K562 (cell line): ENCODE results near the gene RPS8. TPM values are rescaled to one million over a fixed set of nuclear protein-coding genes. Genes with fewer than 3 reads are reported as not detected.

Source experiments
- CEBPB ChIP-seq: fragments of 450-650 bp; IDR thresholded peaks from 2 replicates; pipeline ENCODE4 v1.6.1; 2016; ENCODE audit warnings: missing genetic modification characterization, missing compliant biosample characterization
- CHD4 ChIP-seq: fragments of 200-600 bp; sonication (generic); IDR thresholded peaks from 3 replicates; pipeline ENCODE4 v1.6.1; 2012; ENCODE audit warnings: low read depth, mild to moderate bottlenecking, mixed read lengths, low read length, inconsistent platforms; ENCODE audit not compliant: insufficient read depth, insufficient replicate concordance, poor library complexity, severe bottlenecking
- DEAF1 ChIP-seq: fragments of 450-650 bp; formaldehyde crosslinking; IDR thresholded peaks from 2 replicates; pipeline ENCODE4 v1.4.0; 2020; ENCODE audit warnings: mild to moderate bottlenecking, moderate library complexity
- HEY1 ChIP-seq: fragments of 250-450 bp; sonication (Bioruptor Pico); IDR thresholded peaks from 2 replicates; pipeline ENCODE4 v1.5.0; 2020; ENCODE audit warnings: mild to moderate bottlenecking, moderate library complexity, borderline replicate concordance
- RBBP5 ChIP-seq: fragments of 200-600 bp; sonication (generic); IDR thresholded peaks from 2 replicates; pipeline ENCODE4 v1.6.1; 2012; ENCODE audit warnings: borderline replicate concordance, mild to moderate bottlenecking, low read length, control low read depth, inconsistent platforms; ENCODE audit not compliant: insufficient read depth, poor library complexity, severe bottlenecking
- ZBTB40 ChIP-seq, 2 experiments: fragments of 450-650 bp in 1 of 2; sonication (generic) in 1 of 2; formaldehyde crosslinking in 1 of 2; IDR thresholded peaks; 2 replicates each; pipeline versions ENCODE4 v1.7.1 to v1.9.0; 2016 to 2022; ENCODE audit warnings: inconsistent platforms in 1 of 2, mild to moderate bottlenecking in 1 of 2, missing genetic modification reagents in 1 of 2
- polyA plus RNA-seq, 8 experiments: library from polyadenylated mRNA; depleted of rRNA in 4 of 8; stranded (reverse) in 5 of 8; unstranded in 3 of 8; fragments of >200 nt; fragmentation: Nextera tagmentation in 2 of 8; fragmentation: Illumina TruSeq in 1 of 8; extraction: Ambion mirVana in 2 of 8; extraction: Trizol in 1 of 8; gene quantifications; 2 replicates each; pipeline versions ENCODE4 v1.2.1 to v1.2.3, GENCODE V29; 2011 to 2014; ENCODE audit warnings: inconsistent platforms in 1 of 8, missing spikeins in 1 of 8
- total RNA-seq, 7 experiments: library from RNA; depleted of rRNA in 6 of 7; stranded (reverse); fragments of >200 nt in 6 of 7; fragmentation: Illumina TruSeq in 2 of 7; extraction: Trizol in 2 of 7; gene quantifications; 2 replicates each; pipeline versions ENCODE4 v1.2.1 to v1.2.3, GENCODE V29; 2011 to 2021; ENCODE audit warnings: low replicate concordance in 1 of 7

The RPS8 gene
- total and polyA plus RNA-seq, 9 of the 15 experiments (the other 6 are each of a cell fraction or from before 2014, with no cell fraction given) = 2,431 to 4,168 (median 3,109) TPM

GRCh38 chr1:44775930-44776729 is 790 bp downstream of the RPS8 start (continued):
- TF ChIP-seq RBBP5 (no peak), HEY1 (no peak), ZBTB40 (IDR thresholded peaks at IDR 0.05) (0 out of 2 replicates have a peak, but pooled peaks have one; percentile 2), ZBTB40 (CRISPR knock-in tag; IDR thresholded peaks at IDR 0.05) (no peak), CHD4 (no peak), CEBPB (tag) (no peak), DEAF1 (CRISPR knock-in tag) (peak; percentile 31; the same call in 1 of the 2 replicates)
